GM21717 (cell line): ENCODE data around the gene FAM83F.
"Not testable (repeated sequence)": the region's sequence is repeated elsewhere in the genome, so short reads cannot be mapped to it uniquely, and the experiment has no call there.

Experiments
- ATAC-seq: cut with Tn5 transposase; IDR thresholded peaks from one replicate; pipeline ENCODE4 v1.9.1; 2021; ENCODE audit warnings: mild to moderate bottlenecking, moderate library complexity; ENCODE audit not compliant: unreplicated experiment

The FAM83F gene

DNA sequence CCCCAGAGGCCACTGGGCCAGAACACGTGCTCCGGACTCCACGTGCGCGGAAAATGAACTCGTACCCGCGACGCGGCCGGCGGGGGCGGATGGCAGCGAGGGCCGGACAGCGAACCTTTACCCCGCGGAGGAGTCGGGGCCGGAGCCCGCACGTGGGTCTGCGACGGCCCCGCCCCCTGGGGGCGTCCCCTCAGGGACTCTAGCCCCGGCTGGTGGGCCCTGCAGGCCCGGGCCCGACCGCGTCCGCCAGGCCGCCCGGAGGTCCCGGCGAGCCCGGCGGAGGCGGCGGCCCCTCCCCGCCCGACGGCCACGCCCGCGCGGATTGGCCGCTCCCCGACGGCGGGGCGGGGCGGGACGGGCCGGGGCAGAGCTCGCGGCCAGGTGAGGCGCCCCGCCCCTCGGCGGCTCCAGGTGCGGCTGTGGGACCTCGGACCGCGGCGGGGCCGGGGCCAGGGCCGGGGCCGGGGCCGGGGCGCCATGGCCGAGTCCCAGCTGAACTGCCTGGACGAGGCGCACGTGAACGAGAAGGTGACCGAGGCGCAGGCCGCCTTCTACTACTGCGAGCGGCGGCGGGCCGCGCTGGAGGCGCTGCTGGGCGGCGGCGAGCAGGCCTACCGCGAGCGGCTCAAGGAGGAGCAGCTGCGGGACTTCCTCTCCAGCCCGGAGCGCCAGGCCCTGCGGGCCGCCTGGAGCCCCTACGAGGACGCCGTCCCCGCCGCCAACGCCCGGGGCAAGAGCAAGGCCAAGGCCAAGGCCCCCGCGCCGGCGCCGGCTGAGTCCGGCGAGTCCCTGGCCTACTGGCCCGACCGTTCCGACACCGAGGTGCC is at the start of gene FAM83F:
Gene FAM83F (plus strand): TSS at position 389 of the 827 bp plus-strand sequence. CDS start 89 bp downstream, at position 478.
- ATAC-seq, result no peak

DNA sequence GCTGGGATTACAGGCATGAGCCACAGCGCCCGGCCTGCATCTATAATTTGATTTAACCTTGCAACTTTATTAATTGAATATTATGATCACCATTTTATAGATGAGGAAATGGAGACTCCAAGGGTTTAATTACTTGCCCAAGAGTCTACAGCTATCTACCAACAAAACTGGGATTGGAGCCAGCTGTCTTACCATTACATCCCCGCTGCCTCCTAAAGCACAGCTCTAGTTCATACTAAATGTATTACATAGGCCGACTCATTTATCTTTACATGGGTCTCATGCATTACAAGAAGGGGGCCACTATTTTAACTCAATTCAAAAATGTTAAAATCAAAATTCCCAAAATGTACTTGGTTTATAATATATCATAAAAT is 48.6 kb upstream of the FAM83F start:
- no peak for ATAC-seq

DNA sequence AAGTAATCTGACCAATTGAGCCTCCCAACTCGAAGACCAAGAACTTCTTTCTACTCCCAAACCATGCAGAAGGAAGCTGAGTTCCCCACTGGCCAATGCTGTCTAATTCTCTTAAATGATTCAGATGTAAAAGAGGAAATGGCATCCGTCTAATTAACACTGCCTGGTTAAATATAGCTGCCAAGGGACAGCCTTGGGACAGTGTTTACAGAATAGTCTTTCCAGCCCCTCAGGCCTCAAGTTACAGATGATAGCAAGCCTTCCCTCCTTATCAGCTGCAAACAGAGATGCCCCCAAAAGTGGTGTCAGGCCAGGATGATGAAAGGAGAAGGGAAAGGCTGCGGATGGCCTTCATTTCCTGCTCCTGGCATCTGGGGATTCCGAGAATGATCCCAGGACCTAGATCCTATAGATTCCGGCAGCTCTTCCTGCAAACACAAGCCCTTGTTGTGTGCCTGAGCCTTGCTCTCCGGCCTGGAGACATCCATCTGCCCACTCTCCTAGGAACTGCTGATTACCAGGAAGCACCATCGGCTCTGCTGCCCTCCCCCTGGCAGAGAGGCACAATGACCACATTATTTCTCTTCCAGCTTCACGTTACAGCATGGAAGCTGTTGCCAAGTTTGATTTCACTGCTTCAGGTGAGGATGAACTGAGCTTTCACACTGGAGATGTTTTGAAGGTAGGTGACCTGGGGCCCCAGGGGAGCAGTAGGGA is 48.1 kb upstream of the FAM83F start:
- no peak for ATAC-seq

DNA sequence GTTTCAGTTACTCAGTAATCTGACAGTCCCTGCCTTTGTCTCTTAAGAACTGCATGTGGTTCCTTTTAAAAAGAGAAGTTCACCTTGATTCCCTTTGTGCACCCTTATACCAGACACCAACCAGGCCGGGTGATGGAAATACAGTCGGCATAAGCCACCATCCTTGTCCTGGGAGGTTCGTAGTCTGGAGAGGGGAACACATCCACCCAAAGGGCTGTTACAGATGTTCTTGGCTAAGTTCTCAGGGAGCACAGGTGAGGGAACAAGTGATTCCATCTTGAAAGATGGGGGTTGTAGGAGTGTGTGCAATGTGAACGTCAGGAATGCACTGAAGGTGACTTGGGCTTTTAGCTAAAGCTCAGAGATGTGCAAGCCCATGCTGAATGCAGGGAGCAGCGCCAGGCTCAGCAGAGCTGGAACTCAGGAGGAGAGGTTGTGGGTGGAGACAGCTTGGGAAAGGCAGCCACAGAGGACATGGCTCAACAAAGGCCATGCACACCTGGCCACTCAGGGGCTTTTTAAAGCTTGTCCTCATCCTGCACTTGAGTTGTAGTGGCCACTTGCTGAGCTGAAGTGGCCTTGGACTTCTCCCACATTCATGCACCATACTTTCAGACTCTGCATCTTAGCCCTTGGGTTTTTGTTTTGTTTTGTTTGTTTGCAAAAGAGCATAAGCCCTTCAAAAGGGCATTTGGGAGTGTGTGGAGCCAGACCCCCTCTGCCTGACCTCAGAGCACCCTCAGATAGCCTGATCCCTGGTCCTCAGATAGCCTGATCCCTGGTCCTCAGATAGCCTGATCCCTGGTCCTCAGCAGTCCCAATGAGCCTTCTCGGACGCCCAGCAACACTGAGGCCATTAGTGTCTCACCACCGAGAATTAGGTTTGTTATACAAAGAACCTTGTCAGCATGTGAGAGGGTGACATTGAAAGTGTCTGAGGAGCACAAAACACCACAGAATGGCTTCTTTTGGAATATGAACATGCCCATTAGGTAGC is 47.2 kb upstream of the FAM83F start:
- no peak for ATAC-seq

DNA sequence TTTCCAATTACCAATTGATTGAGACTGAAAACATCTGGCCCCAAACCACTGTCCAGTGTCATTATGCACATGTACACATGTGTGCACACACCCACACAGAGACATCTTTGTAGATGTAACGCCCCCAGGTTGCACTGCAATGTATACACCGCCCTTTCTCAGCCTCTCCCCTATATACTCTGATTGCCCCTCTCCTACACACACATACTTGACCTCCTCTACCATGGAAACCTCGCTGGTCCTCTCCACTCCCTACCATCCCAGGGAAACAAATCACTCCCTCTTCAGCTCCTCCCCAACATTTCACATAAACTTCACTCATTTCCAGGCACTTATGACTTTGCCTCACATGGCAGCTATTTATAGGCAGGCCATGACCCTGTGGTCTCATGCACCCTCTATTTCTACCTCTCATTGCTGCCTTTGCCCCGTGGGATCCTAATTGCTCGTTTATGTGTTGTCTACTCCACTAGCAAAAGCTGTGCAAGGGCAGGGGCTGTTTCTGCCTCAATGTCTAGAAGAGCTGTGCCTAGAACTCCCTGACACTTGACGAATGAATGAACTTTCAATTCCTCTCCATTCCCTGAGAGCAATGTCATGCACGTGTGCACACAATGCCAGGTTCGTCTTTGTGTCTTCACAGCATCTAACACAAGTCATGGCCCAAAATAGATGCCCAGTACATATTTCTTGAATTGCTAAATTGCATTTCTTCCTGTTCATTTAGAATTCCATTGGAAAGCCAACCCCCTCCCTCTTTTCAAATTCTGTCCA is 44.6 kb upstream of the FAM83F start:
- ATAC-seq, result no peak

DNA sequence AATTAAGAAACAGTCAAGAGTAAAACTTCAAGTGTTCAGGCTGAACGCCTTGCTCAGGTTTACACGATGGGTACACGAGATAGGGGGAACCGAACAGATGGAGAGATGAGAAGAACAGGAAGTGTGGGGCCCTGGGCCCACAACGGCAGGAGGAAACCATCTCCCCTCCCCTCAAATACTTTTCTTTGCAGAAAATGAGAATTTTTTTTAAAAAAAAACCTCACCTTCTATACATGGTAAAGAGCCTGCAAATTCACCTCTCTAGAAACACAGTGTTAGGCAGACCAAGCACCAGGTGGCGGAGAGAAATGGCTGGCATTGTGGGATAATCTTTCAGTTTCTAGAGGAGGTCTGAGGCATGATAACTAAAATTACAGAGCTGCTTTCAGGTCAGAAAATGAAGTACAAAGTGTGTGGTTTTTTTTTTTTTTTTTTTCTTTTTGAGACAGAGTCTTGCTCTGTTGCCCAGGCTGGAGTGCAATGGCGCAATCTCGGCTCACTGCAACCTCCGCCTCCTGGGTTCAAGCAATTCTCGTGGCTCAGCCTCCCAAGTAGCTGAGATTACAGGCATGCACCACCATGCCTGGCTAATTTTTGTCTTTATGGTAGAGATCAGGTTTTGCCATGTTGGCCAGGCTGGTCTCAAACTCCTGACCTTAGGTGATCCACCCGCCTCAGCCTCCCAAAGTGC is 43.0 kb upstream of the FAM83F start:
- not testable (repeated sequence) for ATAC-seq

DNA sequence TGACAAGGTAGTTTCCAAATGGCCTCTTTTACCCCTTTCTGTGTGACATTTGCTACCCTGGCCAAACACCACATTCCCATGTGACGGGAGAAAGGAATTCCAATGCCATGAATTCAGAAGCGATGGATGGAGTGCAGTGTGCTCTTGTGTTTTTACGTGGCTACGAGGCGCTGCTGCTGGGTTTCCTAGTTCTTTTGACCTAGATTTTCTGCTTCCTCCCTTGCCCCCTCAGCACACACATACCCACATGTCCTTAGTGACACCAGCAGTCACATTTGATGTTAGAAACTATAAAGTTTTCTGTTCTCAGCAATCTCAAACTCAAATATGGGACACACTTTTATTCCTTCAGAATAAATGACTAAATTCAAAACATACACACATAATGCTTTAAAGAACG is 42.4 kb upstream of the FAM83F start:
- no peak for ATAC-seq

DNA sequence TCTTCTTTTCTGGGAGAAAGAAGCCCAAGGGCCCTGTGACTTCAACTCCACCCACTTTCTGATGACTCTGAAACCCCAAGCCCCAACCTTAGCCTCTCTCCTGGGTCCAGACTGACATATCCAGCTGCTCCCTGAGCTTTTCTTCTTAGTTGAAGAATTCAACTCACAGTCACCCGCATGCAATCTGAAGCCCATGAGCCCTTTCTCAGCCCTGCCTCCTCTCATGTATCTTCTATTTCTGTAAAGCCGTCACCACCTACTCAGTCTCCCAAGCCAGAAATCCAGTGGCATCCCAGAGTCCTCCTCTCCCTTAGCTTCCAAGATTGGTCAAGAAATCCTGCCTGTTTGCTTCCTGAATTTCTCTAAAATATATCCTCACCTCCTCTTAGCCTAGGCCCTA is 41.7 kb upstream of the FAM83F start:
- ATAC-seq, result no peak

DNA sequence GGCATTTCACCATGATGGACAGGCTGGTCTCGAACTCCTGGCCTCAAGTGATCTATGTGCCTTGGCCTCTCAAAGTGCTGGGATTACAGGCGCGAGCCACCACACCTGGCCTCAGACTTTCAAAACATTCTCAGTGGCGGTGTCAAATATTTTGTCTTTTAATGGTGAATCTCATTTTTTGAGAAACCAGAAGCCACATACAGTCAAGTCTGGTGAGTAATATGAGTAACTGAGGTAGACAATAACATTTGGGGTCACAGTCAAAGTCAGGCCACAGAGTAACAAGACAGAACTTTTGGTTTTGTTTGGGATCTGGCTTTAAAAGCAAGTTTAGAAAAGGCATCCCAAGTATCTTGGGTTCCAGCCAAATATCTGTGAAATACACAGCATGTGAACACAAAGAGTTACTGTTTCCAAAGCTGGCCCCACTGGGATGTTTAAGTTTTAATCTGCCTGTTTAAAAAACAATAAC is 40.1 kb upstream of the FAM83F start:
- ATAC-seq, result no peak

DNA sequence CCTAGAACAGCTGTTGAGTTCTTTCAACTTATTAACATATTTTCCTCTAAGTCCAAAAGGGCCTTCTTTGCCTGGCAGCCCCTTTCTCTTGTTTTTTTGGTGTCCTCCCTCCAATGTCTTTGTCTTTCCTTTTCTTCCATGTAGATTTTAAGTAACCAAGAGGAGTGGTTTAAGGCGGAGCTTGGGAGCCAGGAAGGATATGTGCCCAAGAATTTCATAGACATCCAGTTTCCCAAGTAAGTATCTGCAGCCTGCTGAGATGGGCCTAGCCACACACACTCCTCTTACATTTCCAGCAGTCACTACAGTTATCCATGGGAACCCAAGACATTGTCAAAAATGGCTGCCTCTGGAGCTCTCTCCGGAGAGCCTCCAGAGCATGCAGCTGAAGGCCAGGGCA is 39.1 kb upstream of the FAM83F start:
- no peak for ATAC-seq

DNA sequence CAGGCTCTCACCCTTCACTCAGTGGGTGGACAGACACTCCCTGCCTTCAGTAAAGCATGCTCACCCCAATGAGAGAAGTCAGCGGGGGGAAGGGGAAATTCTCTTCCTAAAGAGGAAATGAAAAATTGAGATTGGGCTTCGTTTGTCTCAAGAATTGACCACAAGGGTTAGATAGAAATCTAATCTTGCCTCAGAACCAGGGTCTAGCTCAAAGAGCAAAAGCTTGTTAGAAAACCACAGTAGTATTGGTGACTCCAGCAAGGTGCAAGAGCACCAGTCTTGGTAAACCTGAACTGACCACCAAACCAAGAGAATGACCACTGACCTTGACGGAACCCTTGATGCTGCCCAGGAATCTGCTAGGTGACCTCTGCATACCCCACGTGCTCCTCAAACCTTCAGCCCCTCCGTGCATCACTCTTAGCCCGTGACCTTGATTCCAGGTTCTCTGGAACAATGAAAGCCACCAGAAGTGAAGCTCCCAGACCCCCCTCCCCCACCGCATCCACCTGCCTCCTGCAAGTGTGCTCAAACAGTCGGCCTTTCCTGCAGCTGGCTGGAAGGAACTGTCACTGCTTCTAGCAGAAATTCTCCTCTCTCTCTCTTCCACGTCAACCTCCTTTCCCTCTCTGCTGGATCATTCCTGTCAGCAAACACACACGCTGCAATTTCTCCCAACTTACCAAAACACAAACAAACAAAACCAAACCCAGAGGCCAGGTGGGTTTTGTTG is 37.7 kb upstream of the FAM83F start:
- ATAC-seq, result no peak

DNA sequence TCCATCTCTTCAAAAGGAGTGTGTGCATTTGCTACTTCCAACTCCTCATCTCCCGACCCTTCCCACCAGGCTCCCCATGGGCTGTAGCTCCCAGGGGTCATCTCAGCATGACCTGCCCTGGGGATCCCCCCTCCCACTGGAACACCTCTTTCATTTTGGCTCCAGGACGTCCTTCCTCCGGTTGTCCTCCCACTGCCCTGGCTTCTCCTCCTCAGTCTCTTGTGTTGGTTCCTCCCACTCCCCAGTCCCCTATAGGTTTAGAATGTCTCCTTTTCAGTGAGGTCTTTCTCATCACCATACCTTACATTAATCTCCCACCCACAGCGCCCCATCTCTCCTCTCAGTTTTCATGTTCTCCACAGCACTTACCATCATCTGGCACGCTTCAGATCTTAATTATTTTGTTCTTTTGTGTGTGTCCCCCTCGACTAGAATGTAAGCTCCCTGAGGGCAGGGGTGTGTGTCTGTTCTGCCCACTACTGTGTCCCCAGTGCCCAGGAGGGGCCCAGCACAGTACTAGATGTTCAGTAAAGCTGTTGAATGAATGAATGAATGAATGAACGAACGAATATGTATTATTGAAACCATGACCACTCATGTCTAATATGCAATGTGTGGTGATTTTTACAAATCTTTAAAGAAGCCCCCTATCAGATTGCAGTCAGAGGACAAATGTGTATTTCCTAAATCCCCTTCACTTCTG is 36.6 kb upstream of the FAM83F start:
- no peak for ATAC-seq

DNA sequence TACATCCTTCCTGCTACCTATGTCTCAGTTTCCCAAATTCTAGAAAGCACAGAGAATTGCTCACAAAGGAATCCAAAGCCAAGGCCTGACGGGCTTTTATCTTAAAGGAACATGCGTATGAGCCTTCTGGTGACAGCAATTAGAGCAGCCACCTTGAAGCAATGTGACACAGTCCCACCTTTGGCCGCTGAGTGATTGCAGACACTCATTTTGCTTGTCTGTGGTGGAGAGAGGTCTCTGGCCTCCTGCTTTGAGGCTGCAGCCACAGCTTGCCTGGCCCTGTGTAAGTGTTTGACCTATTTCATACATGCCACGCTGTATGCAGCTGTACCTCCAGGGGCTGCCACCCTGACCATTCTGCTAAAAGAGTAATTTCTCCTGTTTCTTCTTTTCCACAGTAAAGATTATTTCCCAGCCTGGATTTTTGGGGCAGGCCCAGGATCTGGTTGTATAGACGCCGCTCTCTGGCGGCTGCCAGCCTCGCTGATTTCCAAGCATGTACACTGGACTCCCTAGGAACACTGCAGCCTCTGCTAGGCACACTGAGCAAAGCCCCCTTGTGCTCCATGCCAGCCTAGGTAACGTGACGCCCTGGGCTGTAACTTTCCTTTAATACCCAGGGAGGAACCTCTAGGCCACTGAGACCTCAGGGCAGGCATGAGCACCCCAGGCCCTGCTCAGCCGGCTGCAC is 35.7 kb upstream of the FAM83F start:
- no peak for ATAC-seq

DNA sequence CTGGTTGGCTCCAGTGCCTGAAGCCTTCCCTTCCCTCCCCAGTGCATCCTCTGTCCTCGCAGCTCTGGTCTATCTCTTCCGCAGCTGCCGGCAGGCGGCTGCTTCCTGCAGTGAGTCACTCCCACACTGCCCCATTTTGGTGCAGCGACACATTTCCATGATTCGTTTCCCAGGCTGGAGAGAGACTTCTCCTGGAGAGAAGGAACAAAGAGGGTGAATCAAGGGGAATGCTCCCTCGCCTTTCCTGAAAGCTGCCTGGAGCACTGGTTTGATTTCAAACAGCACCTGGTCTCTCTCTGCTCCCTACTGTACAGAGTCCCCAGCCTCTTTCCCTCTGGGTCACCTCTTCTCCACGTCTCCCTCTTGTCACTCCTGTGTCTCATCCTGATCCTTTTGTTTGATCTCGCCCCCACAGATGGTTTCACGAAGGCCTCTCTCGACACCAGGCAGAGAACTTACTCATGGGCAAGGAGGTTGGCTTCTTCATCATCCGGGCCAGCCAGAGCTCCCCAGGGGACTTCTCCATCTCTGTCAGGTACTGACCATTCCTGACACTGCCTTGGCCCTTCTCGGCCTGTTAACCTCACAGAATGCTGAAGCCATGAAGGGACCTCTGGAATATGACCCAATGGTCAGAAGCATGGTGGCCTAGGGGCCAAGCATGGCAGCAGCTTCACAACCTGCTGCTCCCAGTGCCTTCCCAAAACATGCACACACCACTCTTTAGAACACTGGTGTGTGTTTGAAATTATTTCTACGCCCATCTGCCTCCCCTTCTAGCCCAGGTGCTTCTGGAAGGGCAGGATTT is 34.9 kb upstream of the FAM83F start, which contains the start of gene TMA7B:
Gene TMA7B (plus strand): TSS at position 758 of the 808 bp plus-strand sequence. CDS start 3,978 bp downstream, outside the sequence.
- no peak for ATAC-seq

DNA sequence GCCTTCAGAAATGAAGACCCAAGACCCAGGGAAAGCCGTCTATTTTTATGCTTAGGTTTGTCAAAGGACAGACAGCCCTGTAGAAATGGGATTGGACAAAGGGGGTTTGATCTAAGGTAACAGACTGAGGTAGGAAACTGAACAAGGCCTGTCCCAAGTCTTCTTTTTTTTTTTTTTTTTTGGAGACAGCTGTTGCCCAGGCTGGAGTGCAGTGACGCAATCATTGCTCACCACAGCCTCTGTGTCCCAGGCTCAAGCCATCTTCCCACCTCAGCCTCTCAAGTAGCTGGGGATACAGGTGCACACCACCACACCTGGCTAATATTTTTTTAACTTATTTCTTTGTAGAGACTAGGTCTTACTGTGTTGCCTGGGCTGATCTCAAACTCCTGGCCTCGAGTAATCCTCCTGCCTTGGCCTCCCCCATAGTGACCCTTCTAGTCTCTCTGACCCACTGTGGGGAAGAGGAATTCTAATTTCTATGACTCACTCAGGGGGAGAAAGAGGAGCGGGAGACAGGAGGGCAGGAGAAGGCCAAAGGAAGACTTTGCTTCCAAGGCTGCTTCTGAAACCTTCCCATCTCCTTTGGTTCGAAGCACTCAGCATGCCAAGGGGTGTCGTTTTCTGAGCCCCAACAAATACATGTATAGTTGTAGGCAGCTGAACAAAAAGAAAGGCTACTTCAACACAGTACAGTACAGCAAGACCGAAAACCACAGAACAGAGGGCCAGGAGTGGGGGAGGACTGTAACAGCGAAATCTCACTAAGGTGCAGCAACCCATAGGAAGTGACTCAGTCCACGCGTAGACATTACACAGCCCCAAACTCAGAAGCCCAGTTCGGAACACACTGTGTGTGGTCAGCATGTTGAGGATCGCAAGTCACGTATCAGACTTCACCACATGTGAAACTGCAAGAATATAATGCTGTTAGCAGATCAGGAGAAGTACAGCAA is 33.7 kb upstream of the FAM83F start:
- no peak for ATAC-seq

DNA sequence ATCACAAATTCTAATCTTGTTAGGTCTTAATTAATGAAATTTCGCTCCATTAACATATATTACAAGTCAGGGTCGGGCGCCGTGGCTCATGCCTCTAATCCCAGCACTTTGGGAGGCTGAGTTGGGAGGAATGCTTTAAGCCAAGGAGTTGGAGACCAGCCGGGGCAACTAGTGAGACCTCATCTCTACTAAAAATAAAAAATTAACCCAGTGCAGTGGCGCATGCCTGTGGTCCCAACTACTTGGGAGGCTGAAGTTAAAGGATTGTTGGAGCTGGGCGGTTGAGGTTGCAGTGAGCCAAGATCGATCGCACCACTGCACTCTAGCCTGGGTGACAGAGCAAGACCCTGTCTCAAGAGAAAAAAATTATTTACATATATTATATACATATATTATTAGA is 32.7 kb upstream of the FAM83F start:
- no peak for ATAC-seq
